Epithelial cell of proximal tubule (primary cell): ENCODE data around the gene ZNF454. TPM values are rescaled to one million over a fixed set of nuclear protein-coding genes. Genes with fewer than 3 reads are reported as not detected.

Source experiments
- DNase-seq: peaks from one replicate; pipeline ENCODE4 v3.0.0-alpha.2; 2011; ENCODE audit warnings: low read depth
- H3K4me3 ChIP-seq: 2 replicates; pipeline ENCODE4 v1.5.1; 2011; ENCODE audit warnings: low read depth, mild to moderate bottlenecking, low read length
- CTCF ChIP-seq: conservative IDR thresholded peaks from 2 replicates; pipeline ENCODE4 v1.5.1; 2012; ENCODE audit warnings: low read depth, mild to moderate bottlenecking, low read length
- total RNA-seq: library from RNA; depleted of rRNA; stranded (reverse); fragments of >200 nt; gene quantifications from 2 replicates; pipeline ENCODE4 v1.2.3, GENCODE V29; 2015

The ZNF454 gene
- total RNA-seq, 1 donor from 2014 or later, result 1.7 TPM

- no peak for DNase-seq
- TF ChIP-seq CTCF, result no peak
- H3K4me3 ChIP-seq, result no peak overlapping the region
Observed at GRCh38 chr5:178993955-178994579, 53.1 kb downstream of the ZNF454 start.

- no peak within 1 kb of the TSS for H3K4me3 ChIP-seq
- TF ChIP-seq CTCF, result no peak
- no peak for DNase-seq
Observed at GRCh38 chr5:178994580-178995340, 53.8 kb downstream of the ZNF454 start, which contains the start of gene GRM6. Gene GRM6 (minus strand): TSS chr5:178995320. CDS start chr5:178994944, 376 bp downstream.

- no peak overlapping the region for H3K4me3 ChIP-seq
- DNase-seq, result no peak
- TF ChIP-seq CTCF, result no peak
Observed at GRCh38 chr5:178995341-178995690, 54.3 kb downstream of the ZNF454 start.

GRCh38 chr5:178996156-178996555 lies 55.2 kb downstream of the ZNF454 start:
- TF ChIP-seq CTCF, result no peak
- H3K4me3 ChIP-seq, result no peak overlapping the region
- DNase-seq, result no peak

- DNase-seq, result no peak
- no peak overlapping the region for H3K4me3 ChIP-seq
- no peak for TF ChIP-seq CTCF
Observed at GRCh38 chr5:178997191-178997590, 56.2 kb downstream of the ZNF454 start.

- no peak for TF ChIP-seq CTCF
- H3K4me3 ChIP-seq, result no peak overlapping the region
Observed at GRCh38 chr5:178998441-178998840, 57.4 kb downstream of the ZNF454 start.

More at GRCh38 chr5:178998441-178998840, 57.4 kb downstream of the ZNF454 start:
- DNase-seq, result no peak
